Activated gamma-delta T cell treated with Interleukin-2 at 50 U/mL for 16 hours (primary cell): ENCODE measurements around the gene TRAPPC3.
A peak's percentile ranks its signal among the peaks of the same experiment; 100 is the strongest.
"Not testable (repeated sequence)": the region's sequence is repeated elsewhere in the genome, so short reads cannot be mapped to it uniquely, and the experiment has no call there.

Experiments
- DNase-seq: peaks from one replicate; pipeline ENCODE4 v3.0.0-alpha.2; 2020

The TRAPPC3 gene

DNA sequence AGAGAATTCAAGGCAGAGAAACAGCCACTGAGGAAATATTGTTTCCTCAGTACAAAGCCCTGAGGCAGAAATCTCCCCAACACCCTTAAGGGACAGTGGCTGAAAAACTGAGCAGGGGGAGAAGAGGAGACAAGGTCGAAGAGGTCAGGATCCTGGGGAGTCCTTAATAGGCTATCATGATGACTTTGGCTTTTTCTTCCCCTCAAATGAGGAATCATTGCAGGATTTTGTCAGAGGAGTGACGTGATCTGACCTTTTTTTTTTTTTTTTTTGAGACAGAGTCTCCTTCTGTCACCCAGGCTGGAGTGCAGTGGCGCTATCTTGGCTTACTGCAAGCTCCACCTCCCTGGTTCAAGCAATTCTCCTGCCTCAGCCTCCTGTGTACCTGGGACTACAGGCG is 16.9 kb upstream of the TRAPPC3 start:
- no peak for DNase-seq

GRCh38 chr1:36165145-36165544 is 15.9 kb upstream of the TRAPPC3 start:
- DNase-seq, result no peak

DNA sequence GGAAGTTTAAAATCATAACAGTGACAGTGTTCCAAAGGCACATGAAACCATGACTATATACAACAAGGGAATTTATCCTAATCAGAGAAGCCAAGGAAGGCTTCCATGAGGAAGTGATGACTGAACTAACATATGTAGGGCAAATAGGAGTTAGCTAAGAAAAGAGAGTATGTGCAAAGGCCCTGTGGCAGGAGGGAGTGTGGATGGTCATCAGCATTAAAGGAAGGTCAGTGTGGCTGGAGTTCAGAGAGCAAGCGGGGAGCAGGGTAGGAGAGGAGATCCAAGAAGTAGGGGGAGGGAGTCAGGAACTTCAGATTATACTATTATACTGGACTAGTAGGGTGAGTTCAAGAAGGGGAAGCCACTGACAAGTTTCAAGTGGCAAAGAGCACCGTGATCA is 15.1 kb upstream of the TRAPPC3 start:
- DNase-seq, result no peak

- no peak for DNase-seq
These were observed 14.1 kb upstream of the TRAPPC3 start for GRCh38 chr1:36163426-36163825.

GRCh38 chr1:36162680-36163239 is 13.5 kb upstream of the TRAPPC3 start:
- no peak for DNase-seq

GRCh38 chr1:36161641-36162531 is 12.6 kb upstream of the TRAPPC3 start:
- peak; percentile 36 for DNase-seq

DNA sequence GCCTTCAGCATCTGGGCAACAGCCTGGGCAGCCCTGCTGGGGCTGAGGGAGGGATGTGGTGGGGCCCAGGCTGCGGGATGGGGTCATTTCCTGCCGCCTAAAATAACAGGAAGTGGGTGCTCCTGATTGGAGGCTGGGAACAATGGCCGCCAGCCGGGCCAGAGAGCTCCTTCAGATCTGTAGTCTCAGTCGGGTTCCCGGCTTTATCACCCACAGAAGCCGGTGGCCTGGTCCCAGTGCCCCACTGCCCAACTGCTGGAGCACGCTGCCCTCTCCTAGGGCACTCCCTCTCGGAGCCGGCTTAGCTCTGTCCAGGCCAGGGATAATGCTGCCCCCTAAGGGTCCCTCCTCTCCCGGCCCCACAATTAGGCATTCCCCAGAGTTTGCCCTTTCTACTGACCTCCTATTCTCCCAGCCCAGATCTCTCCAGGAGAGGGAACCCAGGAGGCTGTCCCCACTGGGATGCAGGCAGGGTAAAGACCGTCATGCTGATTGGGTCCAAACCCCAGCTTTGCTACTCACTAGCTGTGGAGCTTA is 11.7 kb upstream of the TRAPPC3 start:
- peak; percentile 66 for DNase-seq

DNA sequence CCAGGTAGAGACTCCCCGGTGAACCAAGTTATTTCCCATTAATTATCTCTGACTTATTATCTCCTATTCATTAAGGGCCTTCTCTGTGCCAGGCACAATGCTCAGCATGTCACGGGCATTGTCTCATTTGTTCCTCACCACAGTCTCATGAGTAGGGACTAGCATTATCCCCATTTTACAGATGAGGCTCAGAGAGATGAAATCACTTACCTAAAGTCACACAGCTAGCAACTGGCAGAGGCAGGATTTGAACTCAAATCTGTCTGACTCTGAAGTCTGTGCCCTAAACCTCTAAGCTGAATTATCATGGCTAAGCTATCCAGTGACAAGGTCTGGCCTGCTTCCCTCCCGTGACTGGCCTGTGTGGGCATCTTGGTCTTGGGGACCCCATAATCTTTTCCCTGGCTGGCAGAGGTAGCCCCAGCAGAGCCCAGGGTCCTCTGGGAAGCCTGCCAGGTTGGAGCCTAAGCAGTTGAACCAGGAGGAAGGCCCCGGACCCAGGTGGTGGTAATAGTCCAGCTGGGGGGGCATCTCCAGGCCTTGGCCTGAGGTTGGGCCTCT is 11.2 kb upstream of the TRAPPC3 start:
- DNase-seq, result no peak

DNA sequence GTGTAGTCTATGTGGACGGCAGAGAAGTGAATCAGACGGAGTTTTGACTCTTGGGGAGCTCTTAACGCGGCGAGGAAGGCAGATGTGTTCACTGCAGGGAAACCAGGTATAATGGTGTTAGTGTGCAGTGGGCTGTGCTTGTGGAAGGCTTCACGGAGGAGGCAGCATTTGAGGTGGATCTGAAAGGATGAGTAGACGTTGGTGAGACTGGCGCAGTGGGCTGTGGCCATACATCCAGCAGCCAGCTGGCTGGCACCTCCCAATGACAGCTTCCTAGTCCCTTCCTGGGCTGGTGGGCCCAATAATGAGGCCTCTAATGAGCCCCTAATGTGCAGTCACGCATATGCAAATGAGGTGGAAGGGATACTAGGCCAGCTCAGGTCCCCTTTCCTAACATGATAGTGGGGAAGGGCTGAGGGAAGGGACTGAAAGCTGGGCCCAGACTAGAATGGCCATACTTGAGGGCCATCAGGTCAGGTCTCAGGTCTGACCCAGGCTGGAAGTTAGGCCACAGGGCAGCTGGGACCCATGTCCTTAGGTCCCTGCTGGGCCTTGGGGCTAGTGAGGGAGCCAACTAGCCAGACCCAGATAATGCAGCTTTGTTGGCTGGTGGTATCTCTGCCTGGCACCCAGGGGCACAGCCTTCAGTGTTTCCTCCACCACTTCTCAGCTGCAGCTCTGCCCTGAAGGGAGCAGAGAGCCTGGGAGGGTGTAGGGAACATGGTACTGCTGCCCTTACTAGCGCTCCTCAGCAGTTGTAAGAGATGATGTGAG is 10.5 kb upstream of the TRAPPC3 start:
- no peak for DNase-seq

GRCh38 chr1:36158827-36159252 is 9.6 kb upstream of the TRAPPC3 start:
- not testable (repeated sequence) for DNase-seq

- DNase-seq, result no peak
These were observed 8.9 kb upstream of the TRAPPC3 start for GRCh38 chr1:36157973-36158826.

DNA sequence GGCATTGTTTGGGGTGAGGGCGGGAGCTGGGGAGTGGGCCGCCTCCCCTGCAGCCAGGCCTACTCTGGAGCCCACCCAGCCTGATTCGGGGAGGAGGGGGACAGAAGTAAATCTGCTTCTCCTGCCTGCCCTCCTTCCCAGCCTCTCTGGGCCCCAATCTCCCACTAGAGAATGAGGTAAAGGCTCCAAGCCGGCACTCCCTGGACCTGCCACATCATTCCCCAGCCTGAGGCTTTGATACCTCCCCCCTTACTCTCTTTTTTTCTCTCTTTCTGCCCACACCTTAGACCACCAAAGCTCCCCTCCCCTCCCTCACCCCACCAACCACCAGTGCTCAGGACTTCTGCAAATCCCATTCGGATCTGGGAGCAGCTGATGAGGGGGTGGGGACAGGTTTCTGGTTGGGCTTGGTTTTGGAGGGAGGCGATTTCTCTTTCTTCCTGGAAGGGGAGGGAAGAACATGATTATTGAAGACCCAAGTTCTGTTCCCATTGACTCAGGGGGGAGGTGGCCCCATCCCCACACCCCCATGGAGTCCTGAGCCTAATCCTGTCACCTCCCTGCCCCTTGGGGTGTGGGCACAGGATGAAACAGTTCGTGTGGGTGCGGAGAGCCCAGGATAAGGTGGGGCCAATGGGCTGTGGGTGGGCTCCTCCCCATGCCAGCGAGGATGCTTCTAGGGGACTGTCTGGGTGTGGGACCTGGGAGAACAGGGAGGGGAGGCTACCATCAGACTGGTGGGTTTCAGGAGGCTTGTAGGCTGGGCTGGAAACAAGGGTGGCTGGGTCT is 8.0 kb upstream of the TRAPPC3 start:
- no peak for DNase-seq

GRCh38 chr1:36156329-36157114 is 7.2 kb upstream of the TRAPPC3 start:
- DNase-seq, result peak; percentile 58

- peak; percentile 82 for DNase-seq
These were observed 6.4 kb upstream of the TRAPPC3 start, which contains the start of gene MAP7D1 for GRCh38 chr1:36155408-36156328. MAP7D1 (plus strand) TSS chr1:36156160; CDS start chr1:36156418, 258 bp downstream.

DNA sequence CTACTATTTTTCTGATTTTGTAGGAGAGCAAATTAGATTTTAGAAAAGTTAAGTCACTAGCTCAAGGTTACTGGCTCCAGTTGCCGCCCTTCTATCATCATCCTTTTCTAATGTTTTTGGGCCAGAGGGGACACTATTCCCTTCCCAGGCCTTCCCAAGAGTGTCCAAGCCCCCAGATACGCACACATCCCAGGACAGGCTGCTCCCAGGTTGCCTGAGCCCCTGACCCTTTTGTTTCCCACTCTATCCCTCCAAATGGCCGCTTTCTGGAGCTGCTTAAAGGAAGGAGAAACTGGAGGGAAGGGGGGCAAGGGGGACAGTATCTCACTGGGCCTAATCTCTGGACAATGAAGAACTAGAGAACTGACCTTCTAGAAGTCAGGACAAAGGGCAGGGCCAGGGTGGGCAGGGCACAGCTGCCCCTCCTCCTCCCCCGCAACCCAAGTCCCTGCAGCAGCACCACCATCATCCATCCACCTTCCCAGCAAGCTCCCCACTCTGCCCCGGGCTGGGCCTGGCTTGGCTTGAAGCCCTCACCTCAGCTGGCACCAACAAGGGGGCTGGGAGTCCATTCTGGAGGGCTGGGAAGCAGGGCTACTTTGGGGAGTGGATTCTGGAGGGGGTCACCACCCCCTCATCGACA is 5.6 kb upstream of the TRAPPC3 start:
- no peak for DNase-seq

DNA sequence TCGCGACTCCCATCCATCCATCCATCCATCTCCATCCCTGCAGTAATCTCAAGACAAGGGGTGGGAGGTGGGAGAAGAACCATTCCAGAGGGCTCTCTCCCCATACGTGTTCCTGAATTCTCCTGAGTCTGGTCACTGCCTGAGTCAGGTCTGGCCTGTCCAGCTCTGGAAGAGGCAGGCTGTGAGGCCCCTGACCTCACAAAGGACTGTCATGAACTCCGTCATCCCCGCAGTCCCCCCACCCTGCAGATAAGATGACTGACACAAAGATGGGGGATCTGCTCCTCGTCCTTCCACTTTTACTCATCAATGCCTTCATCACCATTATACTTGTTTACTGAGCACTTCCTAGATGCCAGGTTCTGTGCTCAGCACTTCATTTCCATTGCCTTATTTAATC is 5.0 kb upstream of the TRAPPC3 start:
- DNase-seq, result no peak

- no peak for DNase-seq
These were observed 4.2 kb upstream of the TRAPPC3 start for GRCh38 chr1:36153476-36153875.

- DNase-seq, result peak; percentile 63
These were observed 2.5 kb upstream of the TRAPPC3 start for GRCh38 chr1:36151845-36152203.
